ENCODE results near the gene FAM110C. TPM values are rescaled to one million over a fixed set of nuclear protein-coding genes. Genes with fewer than 3 reads are reported as not detected.

The FAM110C gene
- total RNA-seq (2014; rRNA removed; shearing (Covaris generic); ENCODE audit: low replicate concordance), result not detected in 2 replicates

DNA sequence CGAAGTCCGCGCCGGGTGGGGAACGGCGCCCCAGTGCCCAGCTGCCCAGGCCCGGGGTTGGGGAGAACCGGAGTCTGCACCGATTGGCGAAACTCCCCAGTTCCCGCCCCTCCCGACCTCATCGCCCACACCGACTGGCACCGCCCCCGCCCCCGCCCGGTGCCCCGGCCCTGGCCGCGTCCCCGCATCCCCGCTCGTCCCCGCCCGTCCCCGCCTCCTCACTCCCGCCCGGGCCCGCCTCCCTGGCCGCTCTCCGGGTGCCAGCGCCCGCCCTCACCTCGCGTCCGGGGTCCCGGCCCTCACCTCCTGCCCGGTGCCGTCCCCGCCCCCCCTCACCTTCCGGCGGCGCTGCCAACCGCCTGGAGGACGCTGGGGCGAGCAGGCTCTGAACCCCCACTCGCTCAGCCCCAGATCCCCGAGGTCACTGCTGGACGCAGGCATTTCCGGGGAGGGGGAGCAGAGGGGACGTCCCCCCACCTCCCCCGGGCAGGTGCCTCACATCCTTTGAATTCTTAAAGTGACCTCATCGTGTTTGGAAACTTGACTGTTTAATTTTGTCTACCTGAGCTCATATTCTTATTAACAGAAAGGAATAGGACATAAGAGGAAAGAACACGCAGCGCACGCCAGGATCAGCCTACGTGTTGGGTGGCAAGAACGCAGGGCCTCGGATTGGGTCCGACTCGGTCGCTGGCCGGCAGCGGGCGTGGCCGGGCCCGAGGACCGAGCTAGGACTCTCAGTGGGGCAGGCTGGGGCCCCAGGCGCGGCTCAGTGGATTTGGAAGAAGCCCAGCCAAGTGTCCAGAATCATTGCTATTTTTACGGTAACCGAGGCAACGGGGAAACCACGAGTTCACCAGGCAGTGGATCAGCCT is at the start of gene FAM110C:
Gene FAM110C, minus strand, starts transcription at position 35 of the 875 bp plus-strand sequence. CDS start 120 bp downstream, outside the sequence.
- no peak for DNase-seq
- no peak within 1 kb of the TSS for H3K4me3 ChIP-seq (ENCODE audit: low read length)
- H3K4me2 ChIP-seq (ENCODE audit: low read depth, low read length, poor library complexity, severe bottlenecking), result no peak within 1 kb of the TSS

GRCh38 chr2:92326-92725 is 46.0 kb upstream of the FAM110C start:
- Histone ChIP-seq H3K27me3 (ENCODE audit: low read length) (no peaks in the 10 kb centered on the region), H3K9me2 (replicated peaks; ENCODE audit: insufficient read depth, low read length) (no peaks in the 10 kb centered on the region), H4K20me1 (ENCODE audit: insufficient read depth, low read depth, low read length) (no peaks in the 10 kb centered on the region), H3K4me3 (ENCODE audit: low read length) (no peak overlapping the region), H3K9ac (ENCODE audit: low read length) (no peak overlapping the region), H3K27ac (ENCODE audit: low read length) (no peak overlapping the region), H3K79me2 (ENCODE audit: low read length) (no peaks in the 10 kb centered on the region), H3K4me1 (ENCODE audit: low read length) (no peaks in the 10 kb centered on the region), H2AFZ (ENCODE audit: low read length) (no peak overlapping the region), H3K36me3 (ENCODE audit: insufficient read depth, low read length) (no peaks in the 10 kb centered on the region), H3K4me2 (ENCODE audit: low read depth, low read length, poor library complexity, severe bottlenecking) (no peak overlapping the region), H3K9me3 (ENCODE audit: low read length) (no peaks in the 10 kb centered on the region)
- DNase-seq, result no peak

More for the DNA sequence above, at the start of gene FAM110C:
- H3K36me3 ChIP-seq (ENCODE audit: insufficient read depth, low read length), result no peaks in the 10 kb centered on the region
- H3K79me2 ChIP-seq (ENCODE audit: low read length), result no peaks in the 10 kb centered on the region
- H3K27ac ChIP-seq (ENCODE audit: low read length), result no peak within 1 kb of the TSS
- no peak within 1 kb of the TSS for H3K9ac ChIP-seq (ENCODE audit: low read length)
- no peaks in the 10 kb centered on the region for H3K4me1 ChIP-seq (ENCODE audit: low read length)
- no peaks in the 10 kb centered on the region for H4K20me1 ChIP-seq (ENCODE audit: insufficient read depth, low read depth, low read length)
- no peaks in the 10 kb centered on the region for H3K9me3 ChIP-seq (ENCODE audit: low read length)
- no peak within 1 kb of the TSS for H2AFZ ChIP-seq (ENCODE audit: low read length)
- H3K27me3 ChIP-seq (ENCODE audit: low read length), result 0 out of 2 replicates have a peak, but pooled peaks cover 3% of the 10 kb centered on the region
- no peaks in the 10 kb centered on the region for H3K9me2 ChIP-seq (replicated peaks; ENCODE audit: insufficient read depth, low read length)

DNA sequence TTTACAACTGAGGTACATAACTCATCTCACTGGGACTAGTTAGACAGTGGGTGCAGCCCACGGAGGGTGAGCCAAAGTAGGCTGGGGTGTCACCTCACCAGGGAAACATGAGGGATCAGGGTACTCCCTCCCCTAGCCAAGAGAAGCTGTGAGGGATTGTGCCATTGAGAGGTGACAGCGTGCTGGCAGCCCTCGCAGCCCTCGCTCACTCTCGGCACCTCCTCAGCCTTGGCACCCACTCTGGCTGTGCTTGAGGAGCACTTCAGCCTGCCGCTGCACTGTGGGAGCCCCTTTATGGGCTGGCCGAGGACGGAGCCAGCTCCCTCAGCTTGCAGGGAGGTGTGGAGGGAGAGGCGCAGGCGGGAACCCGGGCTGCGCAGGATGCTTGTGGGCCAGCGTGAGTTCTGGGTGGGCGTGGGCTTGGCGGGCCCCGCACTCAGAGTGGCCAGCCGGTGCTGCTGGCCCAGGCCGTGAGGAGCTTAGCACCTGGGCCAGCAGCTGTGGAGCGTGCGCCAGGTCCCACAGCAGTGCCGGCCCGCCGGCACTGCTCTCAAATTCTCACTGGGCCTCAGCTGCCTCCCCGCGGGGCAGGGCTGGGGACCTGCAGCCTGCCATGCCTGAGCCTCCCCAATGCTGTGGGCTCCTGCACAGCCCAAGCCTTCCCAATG is 44.5 kb upstream of the FAM110C start:
- Histone ChIP-seq H3K4me2 (ENCODE audit: low read depth, low read length, poor library complexity, severe bottlenecking) (no peak overlapping the region), H3K9me2 (replicated peaks; ENCODE audit: insufficient read depth, low read length) (no peaks in the 10 kb centered on the region), H3K4me3 (ENCODE audit: low read length) (no peak overlapping the region), H3K27me3 (ENCODE audit: low read length) (no peaks in the 10 kb centered on the region), H3K9me3 (ENCODE audit: low read length) (no peaks in the 10 kb centered on the region), H3K36me3 (ENCODE audit: insufficient read depth, low read length) (no peaks in the 10 kb centered on the region), H3K9ac (ENCODE audit: low read length) (no peak overlapping the region), H3K79me2 (ENCODE audit: low read length) (no peaks in the 10 kb centered on the region), H4K20me1 (ENCODE audit: insufficient read depth, low read depth, low read length) (no peaks in the 10 kb centered on the region), H3K4me1 (ENCODE audit: low read length) (no peaks in the 10 kb centered on the region), H3K27ac (ENCODE audit: low read length) (no peak overlapping the region), H2AFZ (ENCODE audit: low read length) (no peak overlapping the region)
- DNase-seq, result no peak

DNA sequence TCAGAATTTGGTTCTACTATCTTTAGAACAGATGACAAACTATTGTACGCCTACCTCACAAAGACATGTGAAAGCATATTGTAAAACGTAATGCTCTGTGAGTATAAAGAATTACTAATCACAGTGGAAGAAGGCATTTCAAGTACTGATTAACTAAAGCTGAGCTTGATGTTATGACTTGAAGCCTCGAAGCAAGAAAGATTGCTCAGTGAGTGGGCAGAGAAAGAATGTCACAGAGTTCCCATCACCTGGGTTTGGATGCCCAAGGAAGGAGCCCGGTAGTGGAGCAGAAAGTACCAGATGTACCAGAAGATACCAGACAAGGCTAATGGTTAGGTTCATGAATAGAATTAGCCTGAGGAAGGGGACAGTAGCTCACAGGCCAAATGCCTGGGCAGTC is 39.5 kb upstream of the FAM110C start:
- no peak overlapping the region for H3K27ac ChIP-seq (ENCODE audit: low read length)
- H3K9ac ChIP-seq (ENCODE audit: low read length), result no peak overlapping the region
- no peaks in the 10 kb centered on the region for H3K9me3 ChIP-seq (ENCODE audit: low read length)
- H3K9me2 ChIP-seq (replicated peaks; ENCODE audit: insufficient read depth, low read length), result no peaks in the 10 kb centered on the region
- no peak overlapping the region for H3K4me2 ChIP-seq (ENCODE audit: low read depth, low read length, poor library complexity, severe bottlenecking)
- DNase-seq, result no peak
- H3K27me3 ChIP-seq (ENCODE audit: low read length), result no peaks in the 10 kb centered on the region
- no peak overlapping the region for H2AFZ ChIP-seq (ENCODE audit: low read length)
- H3K4me1 ChIP-seq (ENCODE audit: low read length), result no peaks in the 10 kb centered on the region
- H3K79me2 ChIP-seq (ENCODE audit: low read length), result no peaks in the 10 kb centered on the region
- no peaks in the 10 kb centered on the region for H3K36me3 ChIP-seq (ENCODE audit: insufficient read depth, low read length)
- no peak overlapping the region for H3K4me3 ChIP-seq (ENCODE audit: low read length)
- H4K20me1 ChIP-seq (ENCODE audit: insufficient read depth, low read depth, low read length), result no peaks in the 10 kb centered on the region

DNA sequence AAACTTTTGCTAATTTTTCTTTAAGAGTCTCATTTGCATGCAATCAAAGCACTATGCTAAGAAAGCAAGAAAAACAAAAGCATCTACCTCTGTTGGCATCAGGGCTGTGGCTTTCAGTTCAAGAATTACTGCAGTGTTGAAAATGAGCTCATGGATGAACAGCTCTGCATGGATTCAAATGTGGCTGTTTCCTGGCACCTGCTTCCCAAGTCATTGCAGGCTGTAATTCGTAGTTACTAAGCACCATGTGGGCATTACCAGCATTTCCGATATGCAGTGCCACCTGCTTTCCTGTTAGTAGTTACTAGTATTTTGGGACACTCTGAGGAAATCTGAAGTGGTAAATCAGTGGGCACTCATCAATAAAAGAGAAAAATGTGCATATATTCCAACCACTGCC is 37.8 kb upstream of the FAM110C start:
- H3K79me2 ChIP-seq (ENCODE audit: low read length), result no peaks in the 10 kb centered on the region
- H3K4me1 ChIP-seq (ENCODE audit: low read length), result no peaks in the 10 kb centered on the region
- H3K27me3 ChIP-seq (ENCODE audit: low read length), result no peaks in the 10 kb centered on the region
- H3K9me2 ChIP-seq (replicated peaks; ENCODE audit: insufficient read depth, low read length), result no peaks in the 10 kb centered on the region
- no peak overlapping the region for H3K27ac ChIP-seq (ENCODE audit: low read length)
- H4K20me1 ChIP-seq (ENCODE audit: insufficient read depth, low read depth, low read length), result no peaks in the 10 kb centered on the region
- H3K9ac ChIP-seq (ENCODE audit: low read length), result no peak overlapping the region
- no peak overlapping the region for H3K4me3 ChIP-seq (ENCODE audit: low read length)
- H3K9me3 ChIP-seq (ENCODE audit: low read length), result no peaks in the 10 kb centered on the region
- no peaks in the 10 kb centered on the region for H3K36me3 ChIP-seq (ENCODE audit: insufficient read depth, low read length)
- H2AFZ ChIP-seq (ENCODE audit: low read length), result no peak overlapping the region
- no peak for DNase-seq
- H3K4me2 ChIP-seq (ENCODE audit: low read depth, low read length, poor library complexity, severe bottlenecking), result no peak overlapping the region

DNA sequence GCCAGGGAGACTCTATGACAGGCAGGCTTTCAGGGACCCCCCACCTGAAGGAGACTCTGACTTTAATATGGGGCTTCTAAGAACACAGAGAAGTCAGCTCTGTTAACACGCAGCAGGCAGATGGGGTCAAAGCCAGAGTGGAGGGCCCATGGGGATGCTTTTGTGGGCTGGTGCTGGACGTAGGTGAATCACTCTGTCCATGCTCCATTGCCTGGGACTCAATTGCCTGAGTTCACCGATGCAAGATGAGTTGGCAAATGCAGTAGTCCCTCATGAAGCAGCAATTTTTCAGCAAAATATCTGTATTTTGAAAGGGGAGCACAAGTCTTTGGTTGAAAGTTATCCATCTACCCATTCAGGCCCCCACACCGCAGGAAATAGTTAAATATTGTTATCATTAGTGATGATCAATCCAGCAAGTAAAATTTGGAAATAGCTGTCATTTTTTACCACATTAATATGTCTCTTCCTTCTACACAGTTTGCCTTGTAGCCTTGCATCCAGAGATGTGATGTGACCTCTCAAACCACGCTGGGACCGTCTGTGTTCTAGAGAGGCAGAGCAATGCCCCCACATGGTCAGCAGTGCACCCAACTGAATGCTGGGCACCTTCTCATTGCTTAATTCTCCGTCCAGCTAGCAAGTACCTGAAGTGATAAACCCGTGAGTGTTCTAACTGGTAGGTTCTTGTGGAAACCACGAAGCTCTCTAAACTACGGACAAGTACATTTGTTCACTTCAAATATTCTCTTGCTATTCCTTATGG is 34.8 kb upstream of the FAM110C start:
- no peak overlapping the region for H2AFZ ChIP-seq (ENCODE audit: low read length)
- no peaks in the 10 kb centered on the region for H3K9me2 ChIP-seq (replicated peaks; ENCODE audit: insufficient read depth, low read length)
- H3K36me3 ChIP-seq (ENCODE audit: insufficient read depth, low read length), result no peaks in the 10 kb centered on the region
- H3K4me1 ChIP-seq (ENCODE audit: low read length), result no peaks in the 10 kb centered on the region
- DNase-seq, result no peak
- H3K4me2 ChIP-seq (ENCODE audit: low read depth, low read length, poor library complexity, severe bottlenecking), result no peak overlapping the region
- H3K9ac ChIP-seq (ENCODE audit: low read length), result no peak overlapping the region
- no peaks in the 10 kb centered on the region for H3K9me3 ChIP-seq (ENCODE audit: low read length)
- H3K79me2 ChIP-seq (ENCODE audit: low read length), result no peaks in the 10 kb centered on the region
- no peaks in the 10 kb centered on the region for H4K20me1 ChIP-seq (ENCODE audit: insufficient read depth, low read depth, low read length)
- no peak overlapping the region for H3K4me3 ChIP-seq (ENCODE audit: low read length)
- no peaks in the 10 kb centered on the region for H3K27me3 ChIP-seq (ENCODE audit: low read length)
- no peak overlapping the region for H3K27ac ChIP-seq (ENCODE audit: low read length)

GRCh38 chr2:80378-80777 is 34.1 kb upstream of the FAM110C start:
- H4K20me1 ChIP-seq (ENCODE audit: insufficient read depth, low read depth, low read length), result no peaks in the 10 kb centered on the region
- DNase-seq, result no peak
- no peaks in the 10 kb centered on the region for H3K9me3 ChIP-seq (ENCODE audit: low read length)
- no peaks in the 10 kb centered on the region for H3K79me2 ChIP-seq (ENCODE audit: low read length)
- H3K9me2 ChIP-seq (replicated peaks; ENCODE audit: insufficient read depth, low read length), result no peaks in the 10 kb centered on the region
- no peak overlapping the region for H3K9ac ChIP-seq (ENCODE audit: low read length)
- H3K36me3 ChIP-seq (ENCODE audit: insufficient read depth, low read length), result no peaks in the 10 kb centered on the region
- H3K4me2 ChIP-seq (ENCODE audit: low read depth, low read length, poor library complexity, severe bottlenecking), result no peak overlapping the region
- no peaks in the 10 kb centered on the region for H3K4me1 ChIP-seq (ENCODE audit: low read length)
- H3K27ac ChIP-seq (ENCODE audit: low read length), result no peak overlapping the region
- H2AFZ ChIP-seq (ENCODE audit: low read length), result no peak overlapping the region
- H3K4me3 ChIP-seq (ENCODE audit: low read length), result no peak overlapping the region
- H3K27me3 ChIP-seq (ENCODE audit: low read length), result no peaks in the 10 kb centered on the region
